GM21786 (cell line): ENCODE measurements around the gene RGS6.

Experiments
- ATAC-seq: cut with Tn5 transposase; IDR thresholded peaks from one replicate; pipeline ENCODE4 v1.9.1; 2021; ENCODE audit not compliant: unreplicated experiment

RGS6 gene

DNA sequence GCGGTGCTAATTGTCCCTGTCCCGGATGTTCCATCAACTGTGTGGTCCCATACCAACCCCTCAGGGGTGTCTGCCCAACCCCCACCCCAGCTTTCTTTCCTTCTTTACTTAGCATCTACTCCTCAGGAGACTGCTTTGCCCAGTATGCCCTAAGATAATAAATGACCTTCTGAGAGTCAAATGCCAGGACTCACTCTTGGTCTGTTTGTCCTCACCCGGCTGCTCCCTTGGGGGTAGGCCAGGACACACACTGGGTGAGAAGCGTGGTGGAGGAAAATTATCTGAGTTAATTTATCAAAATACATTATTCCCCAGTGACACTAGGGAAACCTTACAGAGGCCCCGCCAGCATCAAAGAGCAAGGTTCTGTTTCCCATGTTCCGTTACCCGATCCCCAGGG is 457.0 kb downstream of the RGS6 start:
- no peak for ATAC-seq

DNA sequence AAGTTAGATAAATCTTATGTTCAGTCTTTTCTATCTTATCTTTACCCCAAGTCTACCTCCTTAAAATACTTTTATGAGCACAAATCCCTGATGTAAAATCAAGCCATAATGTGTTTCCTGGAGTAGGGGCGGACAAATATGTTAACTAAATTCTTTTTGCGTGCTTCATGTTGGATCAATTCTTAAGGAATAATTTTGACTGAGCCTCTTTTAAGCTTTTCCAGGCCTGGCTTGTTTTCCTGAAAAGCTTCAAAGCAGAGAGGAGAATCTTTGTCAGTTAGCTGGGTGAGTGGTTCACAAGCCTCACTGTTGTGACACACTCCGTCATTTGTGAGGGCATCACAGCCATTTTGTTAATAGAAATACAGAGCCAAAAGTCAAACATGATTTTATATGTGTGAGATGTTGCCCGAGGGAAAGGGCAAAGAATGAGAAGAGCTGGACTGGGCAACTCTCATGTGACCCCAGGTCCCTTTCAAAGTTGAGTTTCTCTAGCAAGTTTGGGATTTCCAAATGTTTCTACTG is 468.9 kb downstream of the RGS6 start:
- ATAC-seq = no peak

DNA sequence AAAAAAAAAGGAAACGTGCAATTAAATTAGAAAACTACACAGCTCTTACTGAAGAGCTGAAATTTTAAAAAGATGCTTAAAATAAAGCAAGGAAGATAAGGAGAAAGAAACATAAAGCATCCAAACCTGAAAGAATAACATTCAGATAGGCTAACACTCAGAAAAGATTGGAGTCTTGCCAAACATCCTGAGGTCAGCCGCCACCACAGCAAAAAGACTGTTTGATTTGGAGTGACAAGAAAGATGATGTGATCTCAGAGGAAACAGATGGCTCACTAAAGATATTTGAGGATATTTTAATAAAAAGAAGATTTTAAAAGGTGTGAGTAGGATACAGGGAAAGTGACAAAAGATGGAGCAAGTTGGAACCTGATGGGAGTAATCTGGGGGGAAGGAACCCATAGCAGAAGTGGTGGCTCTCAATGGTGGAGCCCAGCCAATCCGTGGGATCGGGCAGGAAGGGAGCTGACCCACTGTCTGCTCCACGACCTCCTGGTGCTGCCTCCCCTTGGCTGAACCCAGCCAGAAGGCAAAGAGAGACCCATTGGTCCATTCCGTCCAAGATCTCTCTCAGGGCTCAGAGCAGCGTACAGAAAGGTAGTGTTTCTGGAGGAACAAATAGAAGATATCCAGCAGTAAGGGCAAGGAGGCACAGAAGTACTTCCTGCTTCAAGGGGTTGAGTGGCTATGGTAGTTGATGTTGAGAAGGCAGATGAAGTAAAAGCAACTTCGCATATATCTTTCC is 469.6 kb downstream of the RGS6 start:
- ATAC-seq = no peak

DNA sequence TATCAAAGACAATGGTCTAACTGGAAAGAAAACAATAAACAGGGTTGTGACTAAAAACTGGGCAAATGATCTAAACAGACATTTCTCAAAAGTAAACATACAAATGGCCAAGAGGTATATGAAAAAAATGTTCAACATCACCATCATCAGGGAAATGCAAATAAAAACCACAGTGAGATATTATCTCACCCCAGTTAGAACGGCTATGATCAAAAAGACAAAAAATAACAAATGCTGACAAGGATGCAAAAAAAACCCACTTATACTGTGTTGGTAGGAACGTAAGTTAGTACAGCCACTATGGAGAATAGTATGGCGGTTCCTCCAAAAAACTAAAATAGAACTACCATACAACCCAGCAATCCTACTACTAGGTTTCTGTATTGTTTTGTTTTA is 470.1 kb downstream of the RGS6 start:
- ATAC-seq = no peak

DNA sequence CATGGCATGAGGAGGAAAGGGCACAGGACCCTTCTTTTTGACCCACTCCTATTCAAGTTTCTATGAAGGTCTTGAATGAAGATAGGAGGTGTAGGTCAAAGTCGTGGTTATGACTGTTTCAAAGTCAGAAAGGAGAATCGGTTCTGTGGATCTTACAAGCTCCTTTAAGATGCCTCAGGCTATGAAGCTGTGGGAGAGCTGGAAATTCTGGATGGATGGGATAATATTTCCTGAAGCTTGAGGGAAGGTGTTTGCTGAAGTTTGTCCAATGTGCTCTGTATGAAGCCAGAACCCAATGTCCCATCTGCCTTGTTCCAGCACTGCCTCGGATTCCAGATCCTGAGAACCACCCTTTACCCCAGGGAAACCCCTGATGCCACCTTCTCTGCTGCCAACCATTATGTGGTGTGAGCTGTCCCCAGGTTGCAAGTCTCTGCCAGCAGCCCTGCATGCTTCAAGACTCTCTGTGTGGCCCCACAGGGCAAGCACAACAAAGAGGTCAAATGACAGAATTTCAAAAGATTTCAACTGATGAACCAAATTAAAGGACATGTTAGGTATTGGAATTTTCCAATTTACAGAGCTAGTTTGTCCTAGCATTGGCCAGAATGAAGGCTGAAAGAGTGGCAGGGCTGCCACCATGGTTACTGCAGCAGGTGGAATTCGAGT is 472.0 kb downstream of the RGS6 start:
- ATAC-seq = no peak

DNA sequence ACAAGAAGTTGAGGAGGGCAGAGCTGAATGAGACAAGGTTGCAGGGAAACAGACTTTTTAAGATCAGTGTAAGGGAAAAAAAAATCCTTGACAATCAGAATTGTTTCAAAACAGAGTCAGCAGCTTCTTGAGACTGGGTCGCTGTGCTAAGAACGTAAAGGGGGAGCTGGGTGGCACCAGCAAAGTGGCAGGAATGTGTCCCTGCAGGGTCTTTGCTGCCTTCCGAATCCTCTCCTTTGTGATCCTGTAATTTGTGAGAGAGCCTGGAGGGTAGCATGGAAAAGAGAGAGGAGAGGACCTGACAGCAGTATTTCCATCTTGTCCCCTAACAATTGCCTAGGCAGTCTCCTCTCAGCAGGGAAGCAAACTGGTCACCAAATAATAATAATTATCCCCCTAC is 472.8 kb downstream of the RGS6 start:
- ATAC-seq = no peak

DNA sequence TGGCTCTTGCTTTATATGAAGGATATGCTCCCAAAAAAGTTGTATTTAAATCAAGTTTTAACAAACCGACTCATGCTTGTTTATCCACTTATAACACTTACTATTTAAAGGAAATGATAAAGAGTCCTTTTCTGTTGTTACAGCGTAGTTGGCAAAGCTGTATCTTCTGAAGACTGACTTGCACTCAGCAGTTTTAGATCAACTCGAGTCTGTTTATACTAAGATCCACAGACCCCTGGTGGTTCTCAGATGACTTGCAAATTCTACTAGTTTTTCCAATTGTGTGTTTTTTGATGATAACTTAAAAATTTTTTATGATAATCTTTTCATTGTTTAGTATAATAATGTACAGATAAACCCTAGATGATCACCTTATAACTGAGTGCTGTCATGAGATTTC is 475.8 kb downstream of the RGS6 start:
- no peak for ATAC-seq

DNA sequence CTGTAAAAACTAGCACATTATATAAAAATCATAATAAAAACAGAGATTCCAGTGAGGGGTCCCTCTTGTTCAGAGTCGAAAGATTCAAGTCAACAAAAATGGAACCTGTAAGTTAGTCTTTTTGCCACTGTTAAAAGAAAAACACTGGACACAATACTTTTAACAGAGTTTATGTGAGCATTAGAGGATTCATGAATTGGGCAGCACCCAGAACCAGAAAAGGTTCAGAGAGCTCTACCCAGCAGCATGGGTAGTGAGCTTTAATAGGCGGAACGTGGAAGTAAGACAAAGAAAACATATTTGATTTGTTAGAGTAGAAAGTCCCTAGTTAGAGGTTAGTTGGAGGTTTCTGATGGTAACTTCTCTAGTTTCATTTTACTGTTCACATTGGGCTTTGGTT is 476.8 kb downstream of the RGS6 start:
- no peak for ATAC-seq

DNA sequence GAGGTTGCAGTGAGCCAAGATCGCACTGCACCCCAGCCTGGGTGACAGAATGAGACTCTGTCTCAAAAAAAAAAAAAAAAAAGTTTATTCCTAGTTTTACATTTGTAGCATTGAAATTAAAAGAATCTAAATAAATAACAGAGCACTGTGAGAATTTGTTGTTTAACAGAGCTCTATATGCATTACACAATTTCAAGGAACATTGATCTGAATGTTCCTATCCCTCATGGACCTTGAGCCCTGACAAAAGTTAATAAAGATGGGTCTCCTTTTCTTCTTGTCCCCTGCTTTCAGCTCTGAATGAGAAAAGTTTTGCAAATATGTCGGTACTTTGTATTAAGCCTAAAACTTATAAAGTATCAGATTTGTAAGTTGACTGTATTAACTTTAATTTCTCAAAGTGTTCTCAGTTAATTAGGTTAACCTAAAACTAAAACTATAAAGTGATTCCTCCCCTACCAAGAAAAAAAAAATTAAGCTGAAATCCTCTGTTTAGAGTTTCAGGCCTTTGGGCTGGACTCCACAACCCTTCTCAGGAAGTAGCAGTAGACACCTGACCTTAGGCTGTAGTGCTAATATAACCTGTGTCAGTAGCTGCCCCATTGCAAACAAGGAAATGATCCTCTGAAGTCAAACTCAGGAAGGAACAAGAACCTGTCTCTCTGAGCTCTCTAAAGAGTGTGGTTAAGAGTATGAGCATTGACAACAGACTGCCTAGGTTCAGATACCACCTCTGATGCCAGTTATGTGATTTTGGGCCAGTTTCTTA is 484.0 kb downstream of the RGS6 start:
- ATAC-seq = no peak

DNA sequence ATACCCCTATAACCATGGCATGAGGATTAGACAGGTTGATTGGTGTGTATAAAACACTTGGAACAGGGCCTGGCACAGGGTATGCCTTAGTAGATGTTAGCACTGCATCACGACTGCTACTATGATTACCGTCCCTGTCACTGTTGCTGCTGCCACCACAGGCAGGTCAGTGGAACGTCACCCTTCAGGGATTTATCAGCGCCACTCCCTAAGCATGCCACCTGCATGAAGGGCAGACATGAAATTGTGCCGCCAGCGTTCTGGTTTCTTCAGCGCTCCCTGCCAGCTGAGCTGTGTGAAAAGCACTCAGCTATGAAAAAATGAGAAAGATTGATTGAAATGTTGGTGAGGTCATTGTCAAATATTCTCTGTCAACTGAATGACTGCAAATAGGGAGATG is 484.7 kb downstream of the RGS6 start:
- no peak for ATAC-seq

DNA sequence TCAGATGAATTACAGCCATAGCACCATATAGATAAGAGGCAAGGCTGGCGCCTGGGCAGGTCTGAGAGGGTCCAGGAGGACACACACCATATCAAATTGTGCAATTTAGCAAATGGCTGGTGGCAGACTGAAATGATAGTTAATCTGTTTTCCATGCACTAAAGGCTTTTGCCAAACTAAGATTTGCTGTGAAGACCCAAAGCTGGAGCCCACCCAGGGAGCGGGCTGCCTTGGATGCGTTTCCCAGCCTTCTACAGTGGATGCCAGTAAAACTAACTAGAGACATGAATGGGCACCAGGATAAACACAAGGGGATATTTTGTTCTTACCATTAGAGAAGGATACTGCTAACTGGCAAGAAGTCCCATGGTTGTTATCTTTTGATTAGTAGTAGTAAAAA is 486.6 kb downstream of the RGS6 start:
- ATAC-seq = no peak

DNA sequence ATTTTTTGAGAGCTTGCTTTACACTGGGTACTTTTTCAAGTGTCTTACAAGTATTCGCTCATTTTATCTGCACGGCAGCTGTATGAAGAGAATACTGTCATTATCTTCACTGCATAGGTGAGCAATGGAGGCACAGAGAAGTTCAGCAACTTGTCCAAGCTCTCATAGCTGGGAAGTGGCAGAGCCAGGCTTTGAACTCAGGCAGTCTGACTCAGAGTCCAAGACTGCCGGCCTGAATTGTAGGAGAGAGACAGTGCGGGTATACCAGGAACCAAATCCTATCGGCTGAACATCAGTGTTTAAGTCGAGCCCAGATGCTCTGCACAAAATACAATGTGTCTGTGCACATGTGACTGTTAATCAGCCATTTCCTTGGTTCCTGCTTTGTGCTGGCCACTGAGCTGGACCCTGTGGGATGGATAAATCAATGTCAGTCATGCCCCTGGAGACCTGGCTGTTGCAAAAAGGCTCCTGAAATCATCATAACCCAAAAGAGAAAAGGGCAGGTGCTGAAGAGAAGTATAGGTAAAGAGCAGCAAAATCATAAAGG is 487.1 kb downstream of the RGS6 start:
- ATAC-seq = no peak

DNA sequence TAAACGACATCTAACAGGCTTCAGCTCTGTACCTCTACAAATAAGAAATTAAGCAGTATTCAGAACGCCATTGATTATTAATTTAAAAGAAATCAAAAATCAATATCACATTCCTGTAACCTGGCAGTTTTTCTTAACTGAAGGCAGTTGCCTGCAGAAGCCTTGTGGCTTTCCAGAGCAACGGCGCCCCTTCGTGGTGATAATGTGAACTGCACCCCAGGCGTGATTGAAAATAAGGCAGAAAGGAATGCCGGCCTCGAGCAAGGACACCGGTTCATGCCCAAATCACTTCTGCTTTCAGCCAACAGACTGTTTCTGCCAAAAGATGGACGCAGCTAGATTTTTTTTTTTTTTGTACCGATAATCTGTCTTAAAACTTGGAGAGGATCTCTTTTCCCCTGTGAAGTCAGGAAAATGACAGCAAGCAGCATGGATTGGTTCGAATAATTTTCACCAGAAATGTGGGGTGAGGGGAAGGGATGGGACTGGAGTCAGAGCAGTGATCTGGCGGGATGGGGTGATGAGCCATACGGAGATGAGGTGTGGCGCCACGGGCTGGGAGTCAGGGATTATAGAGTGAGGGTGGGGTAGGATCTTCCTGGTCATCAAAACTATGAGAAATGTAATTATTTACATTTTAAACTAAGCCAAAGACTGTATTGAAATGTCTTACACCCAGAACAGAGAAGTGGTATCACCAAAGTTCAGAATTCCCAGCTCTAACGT is 488.7 kb downstream of the RGS6 start:
- ATAC-seq = no peak

DNA sequence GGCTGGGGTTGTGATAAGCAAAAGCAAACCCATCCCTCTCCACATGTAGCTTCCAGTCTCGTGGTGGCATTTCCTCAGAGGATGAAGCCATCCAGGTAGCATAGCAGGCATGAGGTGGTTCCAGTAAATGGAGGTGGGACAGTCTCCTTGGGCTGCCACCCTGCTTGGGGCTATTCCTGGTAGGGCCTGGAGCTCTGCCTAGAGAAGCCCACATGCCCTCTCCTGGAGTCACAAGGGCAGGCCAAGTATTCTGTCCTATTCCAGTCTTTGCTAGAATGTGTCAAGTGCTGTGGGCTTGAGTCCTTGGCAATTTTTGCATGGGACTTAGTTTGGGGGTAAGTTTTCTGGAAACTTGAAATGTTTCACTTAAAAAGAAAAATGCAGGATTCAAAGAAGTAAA is 491.7 kb downstream of the RGS6 start:
- no peak for ATAC-seq

DNA sequence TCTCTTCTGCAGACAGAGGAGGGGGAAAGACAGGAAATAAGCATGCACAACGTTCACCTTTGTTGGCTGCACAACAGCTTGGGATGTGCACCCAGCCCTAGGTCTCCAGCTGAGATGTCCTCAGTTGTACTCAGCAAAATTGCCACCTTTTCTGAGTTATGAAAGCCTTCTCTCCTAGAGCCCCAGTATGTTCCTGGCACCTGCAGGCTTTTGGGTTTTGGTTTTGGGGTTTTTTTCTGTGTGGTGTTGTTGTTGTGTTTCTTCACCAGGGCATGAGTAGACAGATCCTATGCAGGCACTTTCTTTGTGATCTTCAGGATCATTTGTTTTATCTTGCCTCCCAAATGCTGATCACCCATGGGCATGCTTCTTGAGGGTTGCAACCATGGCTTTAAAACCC is 498.2 kb downstream of the RGS6 start:
- no peak for ATAC-seq

DNA sequence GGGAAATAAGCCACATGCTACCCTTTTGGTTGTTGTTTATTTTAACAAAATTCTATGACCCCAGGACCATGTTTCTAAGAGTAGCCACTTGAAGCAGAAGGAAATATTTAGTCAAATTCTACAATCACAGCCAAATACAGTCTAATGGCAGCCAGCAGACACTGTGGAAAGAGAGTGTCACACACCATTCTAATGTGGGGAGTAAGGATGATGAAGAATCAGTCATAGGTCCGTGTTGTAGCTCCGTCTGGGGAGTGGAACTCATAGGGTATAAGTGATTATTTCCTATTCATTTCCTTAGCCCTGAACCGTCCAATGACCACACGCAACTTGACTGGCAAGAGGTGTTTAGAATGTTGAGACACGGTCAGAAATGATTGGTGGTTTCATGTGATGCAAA is 500.5 kb downstream of the RGS6 start:
- ATAC-seq = no peak

DNA sequence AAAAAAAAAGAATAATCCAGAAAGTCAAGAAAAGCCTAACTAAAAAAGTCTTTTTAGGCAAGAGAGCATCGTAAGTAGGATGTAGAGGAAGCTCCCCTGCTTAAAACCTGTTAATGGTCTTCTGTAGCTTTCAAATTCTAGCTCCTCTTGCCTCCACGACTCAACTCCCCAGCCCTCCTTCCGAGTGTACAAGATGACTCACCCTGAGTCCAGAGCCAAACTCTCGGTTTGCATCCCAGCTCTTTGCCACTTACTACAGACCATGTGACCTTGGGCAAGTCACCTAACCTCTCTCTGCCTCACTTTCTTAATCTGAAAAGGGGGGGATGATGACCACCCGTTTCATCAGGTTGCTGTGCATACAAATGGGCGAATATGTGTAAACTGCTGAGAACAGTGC is 501.3 kb downstream of the RGS6 start:
- no peak for ATAC-seq

DNA sequence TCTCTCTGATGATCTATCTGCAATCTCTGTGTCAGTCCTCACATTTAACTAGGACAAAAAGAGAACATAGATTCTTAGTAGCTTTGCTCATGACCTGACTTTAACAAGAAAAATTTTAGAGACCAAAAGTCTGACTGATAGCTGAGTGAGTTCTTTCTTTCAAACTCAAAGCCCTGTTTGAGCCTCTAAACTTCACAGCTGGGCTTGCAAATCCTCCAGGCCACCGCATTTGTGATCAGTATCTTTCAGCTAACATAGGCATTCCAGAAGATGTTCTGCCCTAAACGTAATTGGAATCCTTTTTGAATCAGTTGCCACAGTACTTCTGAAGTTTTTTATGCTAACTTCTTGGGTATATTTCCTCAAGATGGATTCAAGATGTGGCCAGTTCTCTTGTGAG is 502.6 kb downstream of the RGS6 start:
- no peak for ATAC-seq

DNA sequence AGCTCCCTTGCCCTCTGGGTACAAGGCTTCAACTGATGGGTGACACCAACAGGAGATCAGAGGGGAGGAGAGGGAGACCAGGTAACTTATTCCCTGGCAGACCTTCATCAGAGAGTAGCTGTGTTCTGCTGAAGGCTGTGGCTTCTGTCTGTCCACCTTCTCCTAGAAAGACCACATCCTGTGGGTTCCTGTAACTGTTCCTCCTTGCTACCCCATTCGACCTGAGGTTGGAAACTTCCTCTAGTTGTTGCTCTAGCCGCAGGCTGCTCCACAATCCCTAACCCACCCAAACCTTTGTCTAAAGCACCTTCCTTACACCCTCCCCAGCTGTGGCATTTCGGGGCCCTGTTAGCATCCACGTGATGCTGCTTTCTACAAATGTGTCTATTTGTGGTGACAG is 507.5 kb downstream of the RGS6 start:
- no peak for ATAC-seq

DNA sequence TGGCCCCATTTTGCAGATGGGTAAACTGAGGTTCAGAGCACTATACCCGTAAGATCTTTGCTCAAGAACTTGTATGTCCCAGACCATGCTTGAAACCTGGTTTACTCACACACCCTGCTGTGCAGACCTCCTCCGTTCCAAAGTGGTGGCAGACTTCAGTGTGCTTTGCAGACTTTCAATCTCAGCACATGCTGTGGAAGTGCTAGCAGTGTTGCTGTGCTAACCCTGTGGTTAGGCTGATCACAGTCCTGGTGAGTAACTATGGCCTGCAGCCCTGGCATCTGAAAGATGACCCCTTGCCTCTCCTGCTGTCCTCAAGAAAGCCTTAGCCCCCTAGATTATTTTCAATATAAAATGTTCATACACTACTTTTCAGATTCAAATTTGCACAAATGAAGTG is 511.0 kb downstream of the RGS6 start:
- no peak for ATAC-seq

DNA sequence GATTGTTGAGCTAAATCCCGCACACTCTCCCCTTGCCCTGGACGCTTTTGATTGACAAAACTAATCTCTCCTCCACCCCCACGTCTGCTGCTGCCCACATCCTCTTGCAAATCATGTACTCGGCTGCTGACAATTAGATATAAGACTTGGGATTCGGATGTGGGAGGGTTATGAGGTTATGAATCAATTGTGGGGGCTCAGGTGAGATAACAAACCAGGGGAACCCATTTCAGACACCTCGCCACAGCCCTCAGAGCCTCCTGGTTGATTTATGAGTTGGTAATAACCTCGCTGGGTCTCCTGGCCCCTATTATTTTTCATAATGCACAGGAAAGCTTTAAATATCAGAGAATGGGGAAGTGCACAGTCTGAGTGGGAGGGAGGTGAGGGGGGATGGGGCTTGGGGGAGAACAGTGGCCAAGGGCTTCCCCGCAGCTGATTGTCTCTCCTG is 511.8 kb downstream of the RGS6 start:
- ATAC-seq = no peak
